MM.1S (cell line): ENCODE results near the gene RNF227.

Experiments
- DNase-seq: peaks from one replicate; pipeline ENCODE4 v3.0.0-alpha.2; 2015
- H2AFZ ChIP-seq: fragments of 300-600 bp; sonication (generic); 2 replicates; pipeline ENCODE4 v1.6.0; 2016; ENCODE audit warnings: antibody characterized with exemption, low read length
- H3F3A ChIP-seq: fragments of 300-600 bp; sonication (generic); 2 replicates; pipeline ENCODE4 v1.6.1; 2016; ENCODE audit warnings: mild to moderate bottlenecking, antibody characterized with exemption, low read length, moderate library complexity, mixed read lengths; ENCODE audit not compliant: insufficient read depth
- H3K27ac ChIP-seq: fragments of 300-600 bp; sonication (generic); 2 replicates; pipeline ENCODE4 v1.5.1; 2016; ENCODE audit warnings: mild to moderate bottlenecking, low read length
- H3K27me3 ChIP-seq: fragments of 300-600 bp; sonication (generic); replicated peaks from 2 replicates; pipeline ENCODE4 v1.6.0; 2016; ENCODE audit warnings: low read length; ENCODE audit not compliant: insufficient read depth
- H3K36me3 ChIP-seq: fragments of 300-600 bp; sonication (generic); replicated peaks from 2 replicates; pipeline ENCODE4 v1.6.1; 2016; ENCODE audit warnings: mild to moderate bottlenecking, low read length, mixed read lengths; ENCODE audit not compliant: insufficient read depth
- H3K4me1 ChIP-seq: fragments of 300-600 bp; sonication (generic); 2 replicates; pipeline ENCODE4 v1.6.1; 2016; ENCODE audit warnings: low read length, mixed read lengths
- H3K4me2 ChIP-seq: fragments of 300-600 bp; sonication (generic); 2 replicates; pipeline ENCODE4 v1.6.0; 2016; ENCODE audit warnings: low read depth, low read length
- H3K4me3 ChIP-seq: fragments of 300-600 bp; sonication (generic); 2 replicates; pipeline ENCODE4 v1.5.1; 2016; ENCODE audit warnings: low read length, mixed read lengths
- H3K79me2 ChIP-seq: fragments of 300-600 bp; sonication (generic); 2 replicates; pipeline ENCODE4 v1.6.1; 2016; ENCODE audit warnings: mixed run types, low read length, mixed read lengths
- H3K9ac ChIP-seq: fragments of 300-600 bp; sonication (generic); 2 replicates; pipeline ENCODE4 v1.6.1; 2016; ENCODE audit warnings: low read length, mixed read lengths
- H3K9me2 ChIP-seq: fragments of 300-600 bp; sonication (generic); replicated peaks from 2 replicates; pipeline ENCODE4 v1.6.1; 2016; ENCODE audit warnings: mild to moderate bottlenecking, low read length, mixed read lengths; ENCODE audit not compliant: insufficient read depth
- H3K9me3 ChIP-seq: fragments of 300-600 bp; sonication (generic); replicated peaks from 2 replicates; pipeline ENCODE4 v1.6.1; 2016; ENCODE audit warnings: mild to moderate bottlenecking, low read length, mixed read lengths; ENCODE audit not compliant: insufficient read depth
- H4K20me1 ChIP-seq: fragments of 300-600 bp; sonication (generic); 2 replicates; pipeline ENCODE4 v1.6.1; 2016; ENCODE audit warnings: mild to moderate bottlenecking, low read length, moderate library complexity, mixed read lengths; ENCODE audit not compliant: insufficient read depth
- EZH2 ChIP-seq: fragments of 300-600 bp; sonication (generic); optimal IDR thresholded peaks from 2 replicates; pipeline ENCODE3; 2017; ENCODE audit warnings: low read depth, mild to moderate bottlenecking, antibody characterized with exemption, low read length, mixed read lengths
- EZH2phosphoT487 ChIP-seq: fragments of 300-600 bp; sonication (generic); IDR thresholded peaks from 2 replicates; pipeline ENCODE4 v1.6.1; 2018; ENCODE audit warnings: antibody characterized with exemption, low read length
- TF ChIP-seq, protein P1 (sequence below): fragments of 300-600 bp; sonication (generic); IDR thresholded peaks from 2 replicates; pipeline ENCODE4 v1.5.1; 2016; ENCODE audit warnings: antibody characterized with exemption, low read length, mixed read lengths

The RNF227 gene

GRCh38 chr17:7943291-7943690 lies 27.2 kb upstream of the RNF227 start:
- TF ChIP-seq EZH2phosphoT487 (no peak), EZH2 (no peak)
- TF ChIP-seq, protein P1, sequence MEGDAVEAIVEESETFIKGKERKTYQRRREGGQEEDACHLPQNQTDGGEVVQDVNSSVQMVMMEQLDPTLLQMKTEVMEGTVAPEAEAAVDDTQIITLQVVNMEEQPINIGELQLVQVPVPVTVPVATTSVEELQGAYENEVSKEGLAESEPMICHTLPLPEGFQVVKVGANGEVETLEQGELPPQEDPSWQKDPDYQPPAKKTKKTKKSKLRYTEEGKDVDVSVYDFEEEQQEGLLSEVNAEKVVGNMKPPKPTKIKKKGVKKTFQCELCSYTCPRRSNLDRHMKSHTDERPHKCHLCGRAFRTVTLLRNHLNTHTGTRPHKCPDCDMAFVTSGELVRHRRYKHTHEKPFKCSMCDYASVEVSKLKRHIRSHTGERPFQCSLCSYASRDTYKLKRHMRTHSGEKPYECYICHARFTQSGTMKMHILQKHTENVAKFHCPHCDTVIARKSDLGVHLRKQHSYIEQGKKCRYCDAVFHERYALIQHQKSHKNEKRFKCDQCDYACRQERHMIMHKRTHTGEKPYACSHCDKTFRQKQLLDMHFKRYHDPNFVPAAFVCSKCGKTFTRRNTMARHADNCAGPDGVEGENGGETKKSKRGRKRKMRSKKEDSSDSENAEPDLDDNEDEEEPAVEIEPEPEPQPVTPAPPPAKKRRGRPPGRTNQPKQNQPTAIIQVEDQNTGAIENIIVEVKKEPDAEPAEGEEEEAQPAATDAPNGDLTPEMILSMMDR: no peak
- Histone ChIP-seq H3K4me2 (no peak overlapping the region), H3K79me2 (no peaks in the 10 kb centered on the region), H3K36me3 (peaks cover 5% of the 10 kb centered on the region; the same call in 1 of the 2 replicates), H2AFZ (no peak overlapping the region), H3K4me3 (no peak overlapping the region), H3F3A (no peaks in the 10 kb centered on the region), H3K27ac (no peak overlapping the region), H3K9me2 (no peaks in the 10 kb centered on the region), H3K27me3 (no peaks in the 10 kb centered on the region), H3K9me3 (no peaks in the 10 kb centered on the region), H4K20me1 (no peaks in the 10 kb centered on the region), H3K4me1 (no peaks in the 10 kb centered on the region), H3K9ac (no peak overlapping the region)
- no peak for DNase-seq

GRCh38 chr17:7940743-7941142 lies 24.7 kb upstream of the RNF227 start:
- H4K20me1 ChIP-seq: no peaks in the 10 kb centered on the region
- no peak overlapping the region for H3K4me2 ChIP-seq
- H3K9me2 ChIP-seq: no peaks in the 10 kb centered on the region
- H3K9ac ChIP-seq: no peak overlapping the region
- no peaks in the 10 kb centered on the region for H3F3A ChIP-seq
- H2AFZ ChIP-seq: no peak overlapping the region
- H3K27ac ChIP-seq: no peak overlapping the region
- no peaks in the 10 kb centered on the region for H3K79me2 ChIP-seq
- no peaks in the 10 kb centered on the region for H3K4me1 ChIP-seq
- no peak for DNase-seq
- H3K9me3 ChIP-seq: no peaks in the 10 kb centered on the region
- H3K36me3 ChIP-seq: peaks cover 5% of the 10 kb centered on the region; the same call in 1 of the 2 replicates
- no peaks in the 10 kb centered on the region for H3K27me3 ChIP-seq
- no peak overlapping the region for H3K4me3 ChIP-seq
- TF ChIP-seq, protein P1: no peak
- TF ChIP-seq EZH2phosphoT487: no peak
- no peak for TF ChIP-seq EZH2

DNA sequence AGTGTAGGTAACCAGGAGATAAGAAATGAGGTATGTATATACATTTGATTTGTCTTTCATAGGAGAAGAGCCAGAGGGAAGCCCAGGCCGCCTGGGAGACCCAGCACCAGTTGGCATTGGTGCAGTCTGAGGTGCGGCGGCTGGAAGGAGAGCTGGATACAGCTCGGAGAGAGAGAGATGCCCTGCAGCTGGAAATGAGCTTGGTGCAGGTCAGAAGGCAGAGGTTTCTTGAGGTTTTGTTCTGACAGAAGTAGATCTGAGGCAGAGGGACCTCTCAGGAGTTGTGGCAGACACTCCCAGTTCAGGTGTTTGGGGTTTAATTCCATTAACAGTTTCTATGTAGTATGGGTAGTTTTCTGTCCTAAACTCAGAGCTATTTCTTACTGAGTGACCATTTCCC lies 23.9 kb upstream of the RNF227 start:
- Histone ChIP-seq H3K9me2 (no peaks in the 10 kb centered on the region), H3K4me3 (no peak overlapping the region), H3F3A (no peaks in the 10 kb centered on the region), H2AFZ (no peak overlapping the region), H3K4me2 (no peak overlapping the region), H3K4me1 (no peaks in the 10 kb centered on the region), H3K9ac (no peak overlapping the region), H3K36me3 (peaks cover 5% of the 10 kb centered on the region; the same call in 1 of the 2 replicates), H3K9me3 (no peaks in the 10 kb centered on the region), H4K20me1 (no peaks in the 10 kb centered on the region), H3K27ac (no peak overlapping the region), H3K79me2 (no peaks in the 10 kb centered on the region), H3K27me3 (no peaks in the 10 kb centered on the region)
- no peak for DNase-seq
- no peak for TF ChIP-seq EZH2phosphoT487
- TF ChIP-seq, protein P1: no peak
- TF ChIP-seq EZH2: no peak
